HG03565 (cell line): ENCODE measurements around the gene PKIG.
"Not testable (repeated sequence)": the region's sequence is repeated elsewhere in the genome, so short reads cannot be mapped to it uniquely, and the experiment has no call there.

Source experiments
- ATAC-seq: cut with Tn5 transposase; IDR thresholded peaks from one replicate; pipeline ENCODE4 v1.9.1; 2021; ENCODE audit warnings: mild to moderate bottlenecking, moderate library complexity; ENCODE audit not compliant: unreplicated experiment

The PKIG gene

DNA sequence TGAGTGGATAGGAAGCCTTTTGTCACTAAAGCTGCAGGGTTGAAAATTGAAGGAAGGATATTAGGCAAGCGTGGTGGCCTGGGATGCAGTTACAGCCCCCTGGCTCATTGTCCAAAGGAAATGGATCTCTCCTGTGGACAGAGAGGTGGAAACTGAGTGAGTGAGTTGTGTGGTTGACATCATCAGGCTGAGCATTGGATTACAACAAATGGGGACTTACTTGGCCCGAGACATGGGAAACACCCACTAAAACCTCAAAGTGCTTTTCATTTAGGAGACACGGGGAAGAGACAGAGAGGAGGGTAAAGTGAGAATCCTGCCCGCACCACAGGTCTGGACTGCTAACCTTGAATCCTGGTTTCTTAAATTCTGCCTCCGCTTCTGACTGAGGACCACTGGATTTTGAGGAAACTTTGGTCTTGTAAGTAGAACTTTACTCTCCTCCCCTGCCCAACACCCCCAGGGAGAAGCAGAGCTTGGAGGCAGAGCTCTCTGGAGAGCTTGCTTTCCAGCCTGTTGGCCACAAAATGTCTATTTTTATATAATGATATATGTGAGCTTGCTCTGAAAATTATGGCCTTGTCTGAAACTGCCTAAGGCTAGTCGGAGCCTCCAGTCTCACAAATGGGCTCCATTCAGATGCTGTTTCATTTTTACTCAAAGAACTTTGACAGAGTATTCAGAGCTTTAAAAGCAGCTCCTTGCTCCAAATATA is at the start of gene PKIG:
PKIG (plus strand) TSS at position 269 of the 715 bp plus-strand sequence. CDS start 31,978 bp downstream, outside the sequence.
- ATAC-seq, result no peak

DNA sequence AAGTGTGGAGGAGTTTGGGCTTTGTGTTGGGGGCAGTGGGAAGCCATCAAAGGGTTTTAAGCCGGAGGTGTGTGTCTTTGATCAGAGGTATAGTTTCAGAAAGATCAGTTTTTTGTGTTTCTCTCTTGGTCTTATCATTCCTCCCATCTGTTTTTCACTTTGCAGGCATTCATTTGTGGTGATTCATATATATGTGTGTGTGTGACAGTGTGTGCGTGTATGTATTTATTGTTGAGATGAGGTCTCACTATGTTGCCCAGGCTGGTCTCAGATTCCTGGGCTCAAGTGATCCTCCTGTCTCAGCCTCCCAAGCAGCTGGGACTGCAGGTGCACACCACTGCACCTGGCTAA is 49.4 kb upstream of the PKIG start:
- ATAC-seq, result no peak

GRCh38 chr20:44533928-44534327 is 48.5 kb upstream of the PKIG start:
- ATAC-seq, result no peak

DNA sequence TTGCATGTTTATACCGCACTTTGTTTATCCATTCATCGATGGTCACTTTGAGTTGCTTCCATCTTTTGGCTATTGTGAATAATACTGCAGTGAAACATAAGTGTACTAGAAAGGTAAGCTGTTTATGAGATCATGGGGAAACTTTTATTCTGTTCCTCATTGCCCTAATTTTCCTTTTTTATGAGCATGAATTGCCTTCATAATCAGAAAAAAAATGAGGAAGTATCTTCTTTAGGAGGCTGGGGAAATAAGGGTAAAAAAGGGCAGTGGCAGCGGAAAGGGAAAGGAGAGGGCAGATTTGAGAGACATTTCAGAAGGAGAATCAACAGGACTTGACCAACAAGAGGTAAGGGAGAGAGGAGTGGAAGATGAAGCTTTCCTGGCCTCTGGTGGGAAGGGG is 46.2 kb upstream of the PKIG start:
- no peak for ATAC-seq

- ATAC-seq, result no peak
Measured at GRCh38 chr20:44537993-44538392, 44.4 kb upstream of the PKIG start.

DNA sequence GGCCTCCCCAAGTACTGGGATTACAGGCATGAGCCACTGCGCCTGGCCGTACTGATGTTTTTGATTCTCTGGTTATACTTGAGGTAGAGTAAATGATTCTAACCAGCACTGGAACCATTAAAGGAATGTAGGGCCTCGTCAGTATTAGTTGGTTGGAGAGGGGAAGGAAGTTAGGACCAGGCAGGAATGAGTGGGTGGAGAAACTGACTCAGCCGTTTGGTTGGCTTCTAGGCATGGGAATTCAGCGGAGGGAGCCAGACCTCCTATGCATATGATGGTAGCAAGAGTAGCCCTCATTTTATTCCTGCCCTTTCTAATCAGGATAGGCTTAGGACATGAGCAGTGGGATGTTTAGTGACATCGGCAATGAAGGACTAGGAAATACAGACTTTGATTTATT is 41.5 kb upstream of the PKIG start:
- ATAC-seq, result no peak

DNA sequence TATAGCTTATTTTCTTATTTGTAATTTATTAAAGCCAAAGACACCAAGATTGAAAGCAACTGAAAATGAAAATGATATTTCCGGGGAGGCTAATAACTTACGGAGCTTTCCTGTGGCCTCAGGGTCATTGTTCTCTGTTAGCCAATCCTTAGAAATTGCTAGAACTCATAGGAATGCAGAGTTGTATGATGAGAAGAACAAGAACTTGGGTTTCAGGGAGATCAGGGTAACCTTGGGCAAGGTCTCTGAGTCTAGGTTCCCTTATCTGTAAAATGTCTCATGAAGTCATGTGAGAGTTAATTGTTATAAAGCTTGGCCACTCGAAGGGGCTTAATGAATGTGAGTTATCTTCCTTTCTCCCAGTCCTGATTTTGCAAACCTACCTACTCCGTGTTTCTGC is 40.4 kb upstream of the PKIG start:
- no peak for ATAC-seq

- ATAC-seq, result no peak
Measured at GRCh38 chr20:44542890-44543289, 39.5 kb upstream of the PKIG start.

GRCh38 chr20:44543358-44543757 is 39.0 kb upstream of the PKIG start:
- no peak for ATAC-seq

DNA sequence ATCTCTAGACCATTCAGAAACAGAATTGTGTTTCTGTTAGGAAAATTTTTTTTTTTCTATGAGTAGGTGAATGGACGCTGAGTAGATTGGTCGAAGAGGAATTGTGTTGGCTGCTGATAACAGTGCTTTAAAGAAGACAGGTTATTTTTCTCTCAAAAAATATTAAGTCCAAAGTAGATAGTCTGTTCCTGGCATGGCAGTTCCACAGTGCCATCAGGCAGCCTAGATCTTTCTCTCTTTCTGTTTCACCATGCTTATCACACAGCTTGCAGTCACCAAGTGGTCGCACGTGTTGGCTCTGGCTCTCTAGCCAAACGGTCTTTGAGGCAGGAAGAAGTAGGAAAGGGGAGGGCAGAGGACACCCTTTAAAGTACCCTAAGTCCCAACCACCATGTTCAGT is 38.1 kb upstream of the PKIG start:
- no peak for ATAC-seq

GRCh38 chr20:44547419-44547818 is 35.0 kb upstream of the PKIG start:
- no peak for ATAC-seq

DNA sequence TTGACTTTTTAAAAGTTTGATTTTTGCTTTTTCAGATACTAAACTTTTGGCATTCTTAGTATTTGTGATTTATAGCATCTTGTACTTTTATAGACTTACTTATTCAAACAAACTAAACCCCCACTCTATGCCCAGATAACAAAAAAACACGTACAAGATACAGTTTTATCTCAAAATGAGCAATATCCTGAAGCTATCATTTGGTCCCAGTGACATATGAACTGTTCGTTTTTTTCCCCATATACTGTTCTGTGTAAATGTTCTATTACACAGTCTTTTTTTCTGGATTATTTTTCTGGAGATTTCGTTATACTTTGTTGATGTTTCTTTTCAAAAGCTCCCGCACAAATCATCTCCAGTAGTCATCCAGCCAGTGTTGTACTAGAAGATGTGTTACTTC is 33.3 kb upstream of the PKIG start:
- ATAC-seq, result no peak

DNA sequence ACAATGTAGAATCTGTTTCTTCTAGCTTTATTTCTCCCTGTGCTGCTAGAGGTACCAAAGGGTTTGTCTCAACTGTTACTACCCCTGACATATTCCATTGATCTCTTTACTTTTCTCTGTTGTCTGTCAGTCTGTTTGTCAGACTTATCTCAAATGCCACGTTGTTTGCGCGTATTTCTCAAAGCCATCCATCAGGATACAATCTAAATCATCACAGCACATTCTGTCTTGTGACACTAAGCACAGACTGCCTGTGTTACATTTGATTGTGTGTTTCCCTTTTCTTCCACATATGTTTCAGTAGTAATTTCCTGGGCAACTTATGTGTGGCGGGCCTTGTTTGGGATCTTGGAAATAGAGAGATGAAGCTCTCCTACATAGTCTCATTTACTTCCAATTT is 30.3 kb upstream of the PKIG start:
- ATAC-seq, result no peak

- ATAC-seq, result no peak
Measured at GRCh38 chr20:44552568-44552949, 29.8 kb upstream of the PKIG start.

- ATAC-seq, result no peak
Measured at GRCh38 chr20:44552950-44553908, 29.1 kb upstream of the PKIG start.

- ATAC-seq, result no peak
Measured at GRCh38 chr20:44559302-44559701, 23.1 kb upstream of the PKIG start.

GRCh38 chr20:44560229-44560628 is 22.1 kb upstream of the PKIG start:
- no peak for ATAC-seq

GRCh38 chr20:44560818-44561217 is 21.6 kb upstream of the PKIG start:
- not testable (repeated sequence) for ATAC-seq

- no peak for ATAC-seq
Measured at GRCh38 chr20:44561876-44562275, 20.5 kb upstream of the PKIG start.

GRCh38 chr20:44566018-44566417 is 16.4 kb upstream of the PKIG start:
- no peak for ATAC-seq

DNA sequence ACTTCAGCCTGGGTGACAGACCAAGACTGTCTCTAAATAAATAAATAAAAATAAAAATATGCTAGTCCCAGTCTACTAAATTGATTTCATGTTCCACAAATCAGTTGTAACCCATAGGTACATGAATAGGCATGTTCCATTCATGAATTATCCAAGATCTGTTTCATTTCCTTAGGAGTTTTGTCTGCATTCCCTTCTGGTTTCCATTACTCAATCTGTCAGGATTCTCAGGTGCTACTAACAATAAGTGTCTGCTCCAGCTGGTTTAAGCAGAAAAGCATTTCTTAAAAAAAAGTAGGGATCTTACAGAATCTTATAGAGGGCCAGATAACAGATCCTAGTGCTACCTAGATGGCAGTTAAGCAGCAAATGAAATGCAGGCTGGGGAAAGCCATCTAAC is 15.6 kb upstream of the PKIG start:
- ATAC-seq, result no peak

- ATAC-seq, result no peak
Measured at GRCh38 chr20:44570367-44570766, 12.0 kb upstream of the PKIG start.
